ENCODE measurements around the gene CRYZL1.

GRCh38 chr21:33658919-33659567 is 17.5 kb upstream of the CRYZL1 start:
- TF ChIP-seq EZH2phosphoT487 (IDR thresholded peaks at IDR 0.05; ENCODE audit: insufficient read depth, low read depth) (no peak), EZH2 (IDR thresholded peaks at IDR 0.05; ENCODE audit: insufficient read depth, poor library complexity, severe bottlenecking) (no peak)
